IPS DF 6.9 (cell line): ENCODE data around the gene SMG6.

Experiments
- DNase-seq: peaks from one replicate; pipeline ENCODE4 v3.0.0-alpha.2; 2013; ENCODE audit warnings: low read depth, low spot score
- H3K27ac ChIP-seq: one replicate; pipeline ENCODE4 v1.5.1; 2013; ENCODE audit warnings: low read length, control low read depth
- H3K27me3 ChIP-seq: 2 replicates; pipeline ENCODE4 v1.6.1; 2013; ENCODE audit warnings: mild to moderate bottlenecking, low read length; ENCODE audit not compliant: control insufficient read depth, insufficient read depth
- H3K36me3 ChIP-seq: 2 replicates; pipeline ENCODE4 v1.6.1; 2013; ENCODE audit warnings: low read length; ENCODE audit not compliant: control insufficient read depth, insufficient read depth
- H3K4me1 ChIP-seq: 2 replicates; pipeline ENCODE4 v1.6.1; 2013; ENCODE audit warnings: low read length; ENCODE audit not compliant: control insufficient read depth, insufficient read depth
- H3K4me3 ChIP-seq: 2 replicates; pipeline ENCODE4 v1.5.1; 2013; ENCODE audit warnings: mild to moderate bottlenecking, low read length
- H3K9me3 ChIP-seq: 2 replicates; pipeline ENCODE4 v1.6.1; 2013; ENCODE audit warnings: low read length, inconsistent platforms; ENCODE audit not compliant: control insufficient read depth, insufficient read depth
- WGBS: extraction: QIAGEN DNeasy Blood & Tissue Kit; methylation state at CpG from one replicate; pipeline ENCODE4 v1.1.7; 2013; ENCODE audit warnings: mixed read lengths, missing lambda C conversion rate; ENCODE audit not compliant: insufficient read length, insufficient coverage; 5-methylcytosine and 5-hydroxymethylcytosine counted together

The SMG6 gene

GRCh38 chr17:2062571-2063183, 240.9 kb downstream of the SMG6 start:
- H3K4me1 ChIP-seq: peaks cover 5% of the 10 kb centered on the region
- no peak overlapping the region for H3K4me3 ChIP-seq
- no peak overlapping the region for H3K27ac ChIP-seq
- H3K36me3 ChIP-seq: no peaks in the 10 kb centered on the region; the same call in 1 of the 2 replicates
- H3K9me3 ChIP-seq: no peaks in the 10 kb centered on the region
- H3K27me3 ChIP-seq: peaks cover 8% of the 10 kb centered on the region; the same call in 1 of the 2 replicates
- DNase-seq: no peak
- WGBS: 100% methylated on average over 1 of the region's 11 CpGs

- DNase-seq: no peak
- no CpG with 5 or more reads among the region's 17 CpGs for WGBS
- Histone ChIP-seq H3K27me3 (peaks cover 19% of the 10 kb centered on the region; the same call in 1 of the 2 replicates), H3K4me3 (no peak overlapping the region), H3K4me1 (peaks cover 11% of the 10 kb centered on the region), H3K36me3 (no peaks in the 10 kb centered on the region; the same call in 1 of the 2 replicates), H3K9me3 (no peaks in the 10 kb centered on the region), H3K27ac (no peak overlapping the region)
Measured at GRCh38 chr17:2061441-2061958, 242.1 kb downstream of the SMG6 start.

GRCh38 chr17:2060681-2061440, 242.7 kb downstream of the SMG6 start:
- H3K27ac ChIP-seq: no peak overlapping the region
- no peak overlapping the region for H3K4me3 ChIP-seq
- no peaks in the 10 kb centered on the region for H3K9me3 ChIP-seq
- no CpG with 5 or more reads among the region's 21 CpGs for WGBS
- DNase-seq: no peak
- no peaks in the 10 kb centered on the region; the same call in 1 of the 2 replicates for H3K36me3 ChIP-seq
- peaks cover 24% of the 10 kb centered on the region; the same call in 1 of the 2 replicates for H3K27me3 ChIP-seq
- peaks cover 11% of the 10 kb centered on the region for H3K4me1 ChIP-seq

- Histone ChIP-seq H3K9me3 (no peaks in the 10 kb centered on the region), H3K4me3 (no peak overlapping the region), H3K27me3 (peaks cover 27% of the 10 kb centered on the region; the same call in 1 of the 2 replicates), H3K4me1 (peaks cover 11% of the 10 kb centered on the region), H3K27ac (no peak overlapping the region), H3K36me3 (no peaks in the 10 kb centered on the region; the same call in 1 of the 2 replicates)
- no peak for DNase-seq
- WGBS: no CpG with 5 or more reads among the region's 6 CpGs
Measured at GRCh38 chr17:2060385-2060658, 243.3 kb downstream of the SMG6 start.

GRCh38 chr17:2059547-2060384, 243.8 kb downstream of the SMG6 start:
- peaks cover 11% of the 10 kb centered on the region for H3K4me1 ChIP-seq
- H3K4me3 ChIP-seq: no peak overlapping the region
- H3K9me3 ChIP-seq: no peaks in the 10 kb centered on the region
- H3K27me3 ChIP-seq: peaks cover 30% of the 10 kb centered on the region; the same call in 1 of the 2 replicates
- no peaks in the 10 kb centered on the region; the same call in 1 of the 2 replicates for H3K36me3 ChIP-seq
- no peak for DNase-seq
- no peak overlapping the region for H3K27ac ChIP-seq
- no CpG with 5 or more reads among the region's 21 CpGs for WGBS

GRCh38 chr17:2058586-2059546, 244.7 kb downstream of the SMG6 start:
- no peak overlapping the region for H3K27ac ChIP-seq
- WGBS: no CpG with 5 or more reads among the region's 78 CpGs
- peak; percentile 72 for DNase-seq
- H3K4me3 ChIP-seq: peak overlapping the region; percentile 15; the same call in 1 of the 2 replicates
- peaks cover 13% of the 10 kb centered on the region for H3K4me1 ChIP-seq
- no peaks in the 10 kb centered on the region; the same call in 1 of the 2 replicates for H3K36me3 ChIP-seq
- H3K27me3 ChIP-seq: peaks cover 39% of the 10 kb centered on the region
- no peaks in the 10 kb centered on the region for H3K9me3 ChIP-seq

GRCh38 chr17:2057760-2058585, 245.6 kb downstream of the SMG6 start:
- Histone ChIP-seq H3K27ac (no peak overlapping the region), H3K27me3 (peaks cover 44% of the 10 kb centered on the region), H3K4me3 (no peak overlapping the region), H3K9me3 (no peaks in the 10 kb centered on the region), H3K4me1 (peaks cover 13% of the 10 kb centered on the region), H3K36me3 (no peaks in the 10 kb centered on the region; the same call in 1 of the 2 replicates)
- no peak for DNase-seq
- no CpG with 5 or more reads among the region's 98 CpGs for WGBS

GRCh38 chr17:2057175-2057759, 246.3 kb downstream of the SMG6 start:
- Histone ChIP-seq H3K27ac (no peak overlapping the region), H3K9me3 (no peaks in the 10 kb centered on the region), H3K4me1 (peaks cover 11% of the 10 kb centered on the region), H3K36me3 (no peaks in the 10 kb centered on the region; the same call in 1 of the 2 replicates), H3K27me3 (peaks cover 45% of the 10 kb centered on the region), H3K4me3 (no peak overlapping the region; the same call in 1 of the 2 replicates)
- WGBS: no CpG with 5 or more reads among the region's 81 CpGs
- no peak for DNase-seq
